Measurements from ENCODE around the gene NCS1. TPM values are rescaled to one million over a fixed set of nuclear protein-coding genes. Genes with fewer than 3 reads are reported as not detected.
"Not testable (repeated sequence)": the region's sequence is repeated elsewhere in the genome, so short reads cannot be mapped to it uniquely, and the experiment has no call there.

Gene NCS1
- total RNA-seq, 3 donors from 2014 or later = 23.8 to 27.5 (median 24.1) TPM

GRCh38 chr9:130264414-130265350 lies 92.5 kb downstream of the NCS1 start:
- H3K4me3 Mint-ChIP-seq = no peak overlapping the region

GRCh38 chr9:130265431-130266235 lies 93.4 kb downstream of the NCS1 start, which contains the start of gene HMCN2:
TSS of gene HMCN2 (plus strand) at chr9:130265760. CDS start at chr9:130265879, 119 bp downstream.
- no peaks in the 10 kb centered on the region for H3K9me3 Mint-ChIP-seq
- no peaks in the 10 kb centered on the region for H3K36me3 Mint-ChIP-seq (ENCODE audit: insufficient read depth)
- H3K27me3 Mint-ChIP-seq (ENCODE audit: low read depth) = peaks cover 60% of the 10 kb centered on the region
- peaks cover 6% of the 10 kb centered on the region for H3K4me1 Mint-ChIP-seq (ENCODE audit: low read depth)
- H3K4me3 Mint-ChIP-seq = no peak within 1 kb of the TSS
- DNase-seq (no peak), ATAC-seq (no peak)

More at GRCh38 chr9:130264414-130265350, 92.5 kb downstream of the NCS1 start:
- Mint-ChIP-seq H3K36me3 (ENCODE audit: insufficient read depth) (no peaks in the 10 kb centered on the region), H3K27me3 (ENCODE audit: low read depth) (peaks cover 66% of the 10 kb centered on the region), H3K4me1 (ENCODE audit: low read depth) (peaks cover 6% of the 10 kb centered on the region), H3K9me3 (no peaks in the 10 kb centered on the region)
- DNase-seq (no peak), ATAC-seq (no peak)

- H3K4me3 Mint-ChIP-seq = no peak overlapping the region
- H3K4me1 Mint-ChIP-seq (ENCODE audit: low read depth) = peaks cover 6% of the 10 kb centered on the region
- DNase-seq (no peak), ATAC-seq (no peak)
- no peaks in the 10 kb centered on the region for H3K36me3 Mint-ChIP-seq (ENCODE audit: insufficient read depth)
- peaks cover 66% of the 10 kb centered on the region for H3K27me3 Mint-ChIP-seq (ENCODE audit: low read depth)
- H3K9me3 Mint-ChIP-seq = no peaks in the 10 kb centered on the region
These were observed 94.3 kb downstream of the NCS1 start for GRCh38 chr9:130266236-130267098.

- Mint-ChIP-seq H3K36me3 (ENCODE audit: insufficient read depth) (no peaks in the 10 kb centered on the region), H3K4me1 (ENCODE audit: low read depth) (peaks cover 6% of the 10 kb centered on the region), H3K27me3 (ENCODE audit: low read depth) (peaks cover 63% of the 10 kb centered on the region), H3K4me3 (no peak overlapping the region), H3K9me3 (no peaks in the 10 kb centered on the region)
- DNase-seq (no peak), ATAC-seq (no peak)
These were observed 95.7 kb downstream of the NCS1 start for GRCh38 chr9:130267930-130268329.

GRCh38 chr9:130268521-130269211 lies 96.5 kb downstream of the NCS1 start:
- Mint-ChIP-seq H3K9me3 (no peaks in the 10 kb centered on the region), H3K4me1 (ENCODE audit: low read depth) (peaks cover 6% of the 10 kb centered on the region), H3K36me3 (ENCODE audit: insufficient read depth) (no peaks in the 10 kb centered on the region), H3K27me3 (ENCODE audit: low read depth) (peaks cover 57% of the 10 kb centered on the region), H3K4me3 (no peak overlapping the region)
- ATAC-seq (no peak), DNase-seq (no peak)

GRCh38 chr9:130271473-130271872 lies 99.3 kb downstream of the NCS1 start:
- Mint-ChIP-seq H3K36me3 (ENCODE audit: insufficient read depth) (no peaks in the 10 kb centered on the region), H3K4me1 (ENCODE audit: low read depth) (no peaks in the 10 kb centered on the region), H3K9me3 (no peaks in the 10 kb centered on the region), H3K27me3 (ENCODE audit: low read depth) (peaks cover 40% of the 10 kb centered on the region), H3K4me3 (no peak overlapping the region)
- DNase-seq (no peak), ATAC-seq (no peak)

GRCh38 chr9:130275156-130275555 lies 103.0 kb downstream of the NCS1 start:
- Mint-ChIP-seq H3K4me1 (ENCODE audit: low read depth) (no peaks in the 10 kb centered on the region), H3K4me3 (no peak overlapping the region), H3K9me3 (no peaks in the 10 kb centered on the region), H3K36me3 (ENCODE audit: insufficient read depth) (no peaks in the 10 kb centered on the region), H3K27me3 (ENCODE audit: low read depth) (peaks cover 19% of the 10 kb centered on the region)
- DNase-seq (no peak), ATAC-seq (no peak)

- Mint-ChIP-seq H3K4me1 (ENCODE audit: low read depth) (no peaks in the 10 kb centered on the region), H3K36me3 (ENCODE audit: insufficient read depth) (no peaks in the 10 kb centered on the region), H3K9me3 (no peaks in the 10 kb centered on the region), H3K27me3 (ENCODE audit: low read depth) (peaks cover 17% of the 10 kb centered on the region), H3K4me3 (no peak overlapping the region)
- DNase-seq (no peak), ATAC-seq (no peak)
These were observed 103.9 kb downstream of the NCS1 start for GRCh38 chr9:130276121-130276520.

GRCh38 chr9:130276955-130277354 lies 104.8 kb downstream of the NCS1 start:
- H3K4me1 Mint-ChIP-seq (ENCODE audit: low read depth) = no peaks in the 10 kb centered on the region
- no peaks in the 10 kb centered on the region for H3K36me3 Mint-ChIP-seq (ENCODE audit: insufficient read depth)
- H3K9me3 Mint-ChIP-seq = no peaks in the 10 kb centered on the region
- peaks cover 16% of the 10 kb centered on the region for H3K27me3 Mint-ChIP-seq (ENCODE audit: low read depth)
- ATAC-seq (no peak), DNase-seq (no peak)
- H3K4me3 Mint-ChIP-seq = no peak overlapping the region

GRCh38 chr9:130277525-130277924 lies 105.3 kb downstream of the NCS1 start:
- ATAC-seq; H3K4me1 Mint-ChIP-seq (ENCODE audit: low read depth); H3K9me3 Mint-ChIP-seq; H3K36me3 Mint-ChIP-seq (ENCODE audit: insufficient read depth); H3K4me3 Mint-ChIP-seq; DNase-seq: not testable (repeated sequence)
- peaks cover 14% of the 10 kb centered on the region for H3K27me3 Mint-ChIP-seq (ENCODE audit: low read depth)

GRCh38 chr9:130283539-130284248 lies 111.5 kb downstream of the NCS1 start:
- H3K9me3 Mint-ChIP-seq = no peaks in the 10 kb centered on the region
- H3K27me3 Mint-ChIP-seq (ENCODE audit: low read depth) = peaks cover 32% of the 10 kb centered on the region

GRCh38 chr9:130284249-130284625 lies 112.0 kb downstream of the NCS1 start:
- no peak for DNase-seq
- Mint-ChIP-seq H3K36me3 (ENCODE audit: insufficient read depth) (no peaks in the 10 kb centered on the region), H3K4me1 (ENCODE audit: low read depth) (no peaks in the 10 kb centered on the region), H3K9me3 (no peaks in the 10 kb centered on the region), H3K4me3 (no peak overlapping the region), H3K27me3 (ENCODE audit: low read depth) (peaks cover 32% of the 10 kb centered on the region)
- no peak for ATAC-seq

More at GRCh38 chr9:130283539-130284248, 111.5 kb downstream of the NCS1 start:
- H3K4me3 Mint-ChIP-seq = no peak overlapping the region
- ATAC-seq = no peak
- H3K4me1 Mint-ChIP-seq (ENCODE audit: low read depth) = no peaks in the 10 kb centered on the region
- DNase-seq = no peak
- no peaks in the 10 kb centered on the region for H3K36me3 Mint-ChIP-seq (ENCODE audit: insufficient read depth)

- Mint-ChIP-seq H3K36me3 (ENCODE audit: insufficient read depth) (no peaks in the 10 kb centered on the region), H3K4me1 (ENCODE audit: low read depth) (no peaks in the 10 kb centered on the region), H3K4me3 (no peak overlapping the region), H3K9me3 (no peaks in the 10 kb centered on the region), H3K27me3 (ENCODE audit: low read depth) (peaks cover 32% of the 10 kb centered on the region)
- ATAC-seq = no peak
- DNase-seq = no peak
These were observed 112.5 kb downstream of the NCS1 start for GRCh38 chr9:130284690-130285089.
